ENCODE results near the gene CNDP2.
A peak's percentile ranks its signal among the peaks of the same experiment; 100 is the strongest.
"Not testable (repeated sequence)": the region's sequence is repeated elsewhere in the genome, so short reads cannot be mapped to it uniquely, and the experiment has no call there.

CNDP2 gene

DNA sequence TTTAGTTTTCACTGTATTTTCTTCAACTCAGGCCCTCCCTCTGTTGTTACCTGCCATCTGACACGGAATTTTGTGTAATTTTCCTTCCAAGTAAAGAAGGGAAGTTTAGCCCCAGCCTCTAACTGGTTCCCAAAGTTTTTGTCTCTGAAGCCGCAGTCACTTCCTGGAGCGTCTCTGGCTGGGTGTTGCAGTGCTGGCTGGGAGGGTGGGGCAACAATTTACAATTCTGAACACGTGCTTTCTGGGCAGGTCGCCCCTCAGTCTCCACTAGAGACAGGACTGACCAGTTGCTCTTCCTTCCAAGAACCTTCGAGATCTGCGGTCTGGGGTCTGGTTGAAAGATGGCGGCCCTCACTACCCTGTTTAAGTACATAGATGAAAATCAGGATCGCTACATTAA lies 3.5 kb downstream of the CNDP2 start:
- DNase-seq (ENCODE audit: low read depth), result peak; percentile 33
- H3K4me3 ChIP-seq (ENCODE audit: low read length), result peak overlapping the region; percentile 45
- TF ChIP-seq, protein P1, sequence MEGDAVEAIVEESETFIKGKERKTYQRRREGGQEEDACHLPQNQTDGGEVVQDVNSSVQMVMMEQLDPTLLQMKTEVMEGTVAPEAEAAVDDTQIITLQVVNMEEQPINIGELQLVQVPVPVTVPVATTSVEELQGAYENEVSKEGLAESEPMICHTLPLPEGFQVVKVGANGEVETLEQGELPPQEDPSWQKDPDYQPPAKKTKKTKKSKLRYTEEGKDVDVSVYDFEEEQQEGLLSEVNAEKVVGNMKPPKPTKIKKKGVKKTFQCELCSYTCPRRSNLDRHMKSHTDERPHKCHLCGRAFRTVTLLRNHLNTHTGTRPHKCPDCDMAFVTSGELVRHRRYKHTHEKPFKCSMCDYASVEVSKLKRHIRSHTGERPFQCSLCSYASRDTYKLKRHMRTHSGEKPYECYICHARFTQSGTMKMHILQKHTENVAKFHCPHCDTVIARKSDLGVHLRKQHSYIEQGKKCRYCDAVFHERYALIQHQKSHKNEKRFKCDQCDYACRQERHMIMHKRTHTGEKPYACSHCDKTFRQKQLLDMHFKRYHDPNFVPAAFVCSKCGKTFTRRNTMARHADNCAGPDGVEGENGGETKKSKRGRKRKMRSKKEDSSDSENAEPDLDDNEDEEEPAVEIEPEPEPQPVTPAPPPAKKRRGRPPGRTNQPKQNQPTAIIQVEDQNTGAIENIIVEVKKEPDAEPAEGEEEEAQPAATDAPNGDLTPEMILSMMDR (conservative IDR thresholded peaks at IDR 0.05; ENCODE audit: low read length), result no peak

DNA sequence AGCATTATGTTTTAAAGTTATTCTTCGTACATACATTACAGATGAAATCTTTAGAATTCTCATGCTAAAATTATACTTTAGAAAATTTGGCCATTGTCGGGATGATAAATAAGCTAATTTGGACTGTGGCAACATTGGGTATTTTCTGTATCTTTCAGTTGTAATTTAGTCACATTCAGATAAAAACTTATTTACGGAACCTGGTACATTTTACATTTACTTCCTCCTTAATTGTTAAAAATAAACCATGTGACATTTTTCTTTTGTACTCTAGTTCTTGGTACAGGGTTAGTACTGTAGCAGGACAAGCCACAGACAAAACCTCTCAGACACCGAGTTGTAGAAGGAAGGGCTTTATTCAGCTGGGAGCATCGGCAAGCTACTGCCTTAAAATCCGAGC lies 4.2 kb downstream of the CNDP2 start:
- no peak for DNase-seq (ENCODE audit: low read depth)
- TF ChIP-seq, protein P1 (conservative IDR thresholded peaks at IDR 0.05; ENCODE audit: low read length), result no peak
- H3K4me3 ChIP-seq (ENCODE audit: low read length), result no peak overlapping the region

DNA sequence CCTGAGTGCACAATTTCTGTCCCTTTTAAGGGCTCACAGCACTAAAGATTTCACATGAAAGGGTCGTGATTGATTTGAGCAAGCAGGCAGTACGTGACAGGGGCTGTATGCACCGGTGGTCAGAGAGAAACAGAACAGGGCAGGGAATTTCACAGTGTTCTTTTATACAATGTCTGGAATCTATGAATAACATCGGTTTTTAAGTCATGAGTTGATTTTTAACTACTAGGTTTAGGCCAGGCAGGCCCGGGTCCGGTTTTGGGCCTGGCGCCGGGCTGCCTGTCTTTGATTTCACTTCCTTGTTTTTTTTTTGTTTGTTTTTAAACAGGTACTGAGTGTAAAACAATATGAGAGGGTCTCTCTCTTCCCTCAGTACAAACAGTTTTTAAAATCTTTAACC lies 4.6 kb downstream of the CNDP2 start:
- DNase-seq (ENCODE audit: low read depth); H3K4me3 ChIP-seq (ENCODE audit: low read length): not testable (repeated sequence)

DNA sequence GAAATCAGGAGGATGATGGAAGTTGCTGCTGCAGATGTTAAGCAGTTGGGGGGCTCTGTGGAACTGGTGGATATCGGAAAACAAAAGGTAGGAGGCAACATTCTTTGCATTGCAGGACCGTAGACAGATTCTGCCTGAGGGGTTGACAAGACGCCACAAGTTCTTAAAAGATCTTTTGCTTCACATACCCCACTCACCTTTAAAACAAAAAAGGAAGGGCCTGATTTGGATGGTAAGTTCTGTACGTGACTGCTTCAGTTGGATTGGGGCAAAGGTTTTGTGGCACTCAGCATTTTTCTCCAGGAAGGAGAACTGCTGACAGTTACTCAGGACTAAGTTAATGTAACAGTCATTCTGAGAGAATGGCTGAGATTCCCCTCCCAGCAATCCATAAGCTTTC lies 5.2 kb downstream of the CNDP2 start:
- TF ChIP-seq, protein P1 (conservative IDR thresholded peaks at IDR 0.05; ENCODE audit: low read length), result no peak
- H3K4me3 ChIP-seq (ENCODE audit: low read length), result no peak overlapping the region
- no peak for DNase-seq (ENCODE audit: low read depth)

DNA sequence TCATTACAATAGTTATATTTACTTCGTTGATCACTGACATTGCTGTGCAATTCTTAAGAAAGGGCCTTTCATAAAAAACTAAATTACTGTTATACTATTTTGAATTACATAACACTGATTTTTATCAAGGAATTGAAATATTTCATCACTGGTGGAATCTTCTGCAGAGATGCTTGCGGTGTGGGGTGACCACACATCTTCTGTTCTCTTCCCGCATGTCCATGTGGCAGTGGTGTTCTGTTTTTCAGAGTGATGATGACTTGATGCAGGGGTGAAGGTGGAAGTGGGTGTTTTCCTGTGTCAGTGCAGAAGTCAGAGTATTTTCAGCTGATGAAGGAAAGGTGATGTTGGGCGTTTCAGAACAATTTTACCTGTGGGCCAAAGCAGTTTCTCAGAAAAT lies 7.0 kb downstream of the CNDP2 start:
- TF ChIP-seq, protein P1 (conservative IDR thresholded peaks at IDR 0.05; ENCODE audit: low read length), result no peak
- H3K4me3 ChIP-seq (ENCODE audit: low read length), result no peak overlapping the region
- DNase-seq (ENCODE audit: low read depth), result no peak

DNA sequence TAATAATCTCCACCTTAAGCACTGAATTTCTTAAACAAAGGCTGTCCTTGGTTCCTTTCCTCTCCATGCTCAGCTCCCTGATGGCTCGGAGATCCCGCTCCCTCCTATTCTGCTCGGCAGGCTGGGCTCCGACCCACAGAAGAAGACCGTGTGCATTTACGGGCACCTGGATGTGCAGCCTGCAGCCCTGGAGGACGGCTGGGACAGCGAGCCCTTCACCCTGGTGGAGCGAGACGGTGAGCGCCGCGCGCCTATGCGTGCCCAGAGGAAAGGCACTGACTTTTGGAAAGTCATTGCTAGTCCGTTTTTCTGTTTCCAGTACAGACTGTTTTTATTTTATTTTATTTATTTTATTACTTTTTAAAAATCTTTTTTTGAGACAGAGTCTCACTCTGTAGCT lies 9.6 kb downstream of the CNDP2 start:
- no peak overlapping the region for H3K4me3 ChIP-seq (ENCODE audit: low read length)
- DNase-seq (ENCODE audit: low read depth), result no peak
- TF ChIP-seq, protein P1 (conservative IDR thresholded peaks at IDR 0.05; ENCODE audit: low read length), result no peak

DNA sequence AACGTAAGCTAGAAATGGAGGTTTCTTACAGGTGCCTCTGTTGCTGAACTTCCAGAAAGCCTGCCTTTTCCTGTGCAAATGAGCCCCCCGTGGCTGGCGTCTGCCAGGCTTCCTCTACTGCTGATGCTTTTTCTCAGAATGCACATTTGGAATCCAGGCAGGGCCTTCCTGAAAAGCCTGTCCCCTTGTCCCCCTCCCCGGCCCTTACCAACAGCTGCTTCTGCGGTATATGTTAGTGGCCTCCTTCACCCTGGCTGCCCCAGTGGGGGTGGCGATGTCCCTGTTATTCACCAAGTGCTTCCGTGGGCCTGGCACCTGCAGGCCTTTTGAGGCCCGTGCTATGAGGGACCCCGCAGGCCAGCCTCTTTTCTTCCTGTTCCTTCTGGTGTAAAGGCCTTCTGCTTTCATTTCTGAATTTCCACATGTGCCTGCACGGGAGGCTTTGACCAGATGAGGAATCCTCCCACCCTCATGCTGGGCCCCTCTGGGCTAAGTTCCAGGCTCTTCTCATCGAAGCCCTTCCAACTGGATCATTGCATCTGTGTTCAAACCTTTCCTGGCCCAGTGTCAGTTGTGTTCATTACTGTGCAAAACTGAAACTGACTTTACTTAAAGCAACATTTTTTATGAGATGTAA lies 10.4 kb downstream of the CNDP2 start:
- no peak overlapping the region for H3K4me3 ChIP-seq (ENCODE audit: low read length)
- peak; percentile 39 for DNase-seq (ENCODE audit: low read depth)
- TF ChIP-seq, protein P1 (conservative IDR thresholded peaks at IDR 0.05; ENCODE audit: low read length), result no peak

Data from AG10803 (cell line).